ENCODE results near the gene PKM. TPM values are rescaled to one million over a fixed set of nuclear protein-coding genes. Genes with fewer than 3 reads are reported as not detected.

The PKM gene
- polyA plus RNA-seq, 1 experiment, result 2,533 TPM

GRCh38 chr15:72230197-72231065, 559 bp downstream of the PKM start:
- DNase-seq (ENCODE audit: low read depth), result peak; percentile 52
- Histone ChIP-seq H3K27me3 (ENCODE audit: control insufficient read depth, insufficient read depth, low read length) (no peaks in the 10 kb centered on the region), H3K4me3 (ENCODE audit: low read depth, low read length) (peak overlapping the region; percentile 98), H3K36me3 (ENCODE audit: control insufficient read depth, insufficient read depth, low read length) (0 out of 2 replicates have a peak, but pooled peaks cover 2% of the 10 kb centered on the region)
- POLR2A ChIA-PET, result interaction anchor here (0.6 kb wide), 1 partner anchor 1397 kb away, joined by 3 read pairs; no protein-coding TSS in a partner anchor
- CTCF ChIA-PET, result interaction anchor here (0.5 to 1.9 kb wide), 5 partner anchors 27 to 83 kb away, joined by 3 to 7 read pairs (median 3); no protein-coding TSS in a partner anchor
- no peak for TF ChIP-seq CTCF (IDR thresholded peaks at IDR 0.05; ENCODE audit: insufficient read depth, low read depth, low read length)

- POLR2A ChIA-PET, result interaction anchor here (0.6 kb wide), 1 partner anchor 1397 kb away, joined by 3 read pairs; no protein-coding TSS in a partner anchor
Observed at GRCh38 chr15:72229947-72230196, 1.1 kb downstream of the PKM start.

GRCh38 chr15:72229076-72229946, 1.7 kb downstream of the PKM start:
- Histone ChIP-seq H3K27me3 (ENCODE audit: control insufficient read depth, insufficient read depth, low read length) (no peaks in the 10 kb centered on the region), H3K36me3 (ENCODE audit: control insufficient read depth, insufficient read depth, low read length) (peaks cover 3% of the 10 kb centered on the region), H3K4me3 (ENCODE audit: low read depth, low read length) (peak overlapping the region; percentile 98)
- ChIA-PET CTCF (interaction anchor here (0.9 to 1.9 kb wide), 4 partner anchors 28 to 84 kb away, joined by 3 to 7 read pairs (median 5); no protein-coding TSS in a partner anchor), POLR2A (interaction anchor here (0.6 kb wide), 1 partner anchor 1396 kb away, joined by 3 read pairs; no protein-coding TSS in a partner anchor)
- no peak for DNase-seq (ENCODE audit: low read depth)
- TF ChIP-seq CTCF (IDR thresholded peaks at IDR 0.05; ENCODE audit: insufficient read depth, low read depth, low read length), result no peak

More at GRCh38 chr15:72229947-72230196, 1.1 kb downstream of the PKM start:
- no peak for TF ChIP-seq CTCF (IDR thresholded peaks at IDR 0.05; ENCODE audit: insufficient read depth, low read depth, low read length)
- 0 out of 2 replicates have a peak, but pooled peaks cover 2% of the 10 kb centered on the region for H3K36me3 ChIP-seq (ENCODE audit: control insufficient read depth, insufficient read depth, low read length)
- H3K4me3 ChIP-seq (ENCODE audit: low read depth, low read length), result peak overlapping the region; percentile 98
- CTCF ChIA-PET, result interaction anchor here (0.9 to 1.9 kb wide), 4 partner anchors 28 to 83 kb away, joined by 3 to 7 read pairs (median 5); no protein-coding TSS in a partner anchor
- no peak for DNase-seq (ENCODE audit: low read depth)
- no peaks in the 10 kb centered on the region for H3K27me3 ChIP-seq (ENCODE audit: control insufficient read depth, insufficient read depth, low read length)

- TF ChIP-seq CTCF (IDR thresholded peaks at IDR 0.05; ENCODE audit: insufficient read depth, low read depth, low read length), result no peak
- no peaks in the 10 kb centered on the region for H3K27me3 ChIP-seq (ENCODE audit: control insufficient read depth, insufficient read depth, low read length)
- peaks cover 9% of the 10 kb centered on the region for H3K36me3 ChIP-seq (ENCODE audit: control insufficient read depth, insufficient read depth, low read length)
- peak overlapping the region; percentile 98 for H3K4me3 ChIP-seq (ENCODE audit: low read depth, low read length)
- DNase-seq (ENCODE audit: low read depth), result no peak
- ChIA-PET CTCF (interaction anchor here (0.7 to 2.8 kb wide), 8 partner anchors 9 to 256 kb away, joined by 3 to 16 read pairs (median 9); partner anchors contain the start of gene GRAMD2A), POLR2A (interaction anchor here (0.6 kb wide), 1 partner anchor 124 kb away, joined by 10 read pairs; no protein-coding TSS in a partner anchor)
Observed at GRCh38 chr15:72227720-72228119, 3.3 kb downstream of the PKM start.

Data from BJ (cell line).